ENCODE results near the gene MBD5.

DNA sequence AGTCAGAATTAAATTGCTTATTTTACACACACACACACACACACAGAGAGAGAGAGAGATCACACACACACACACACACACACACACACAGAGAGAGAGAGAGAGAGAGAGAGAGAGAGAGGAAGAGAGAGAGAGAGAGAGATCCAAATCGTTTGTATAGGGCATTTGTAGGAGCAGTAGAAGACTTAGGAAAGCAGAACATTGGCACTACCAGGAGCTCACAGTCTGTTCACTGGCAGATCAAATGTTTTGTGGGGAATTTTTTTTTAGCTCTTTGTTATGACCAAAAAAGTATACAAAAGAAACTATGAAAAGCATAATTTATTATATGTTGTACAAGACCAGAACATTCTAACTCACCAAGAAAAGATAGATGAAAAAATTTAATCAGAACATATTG is 81.8 kb downstream of the MBD5 start:
- TF ChIP-seq, protein P1, sequence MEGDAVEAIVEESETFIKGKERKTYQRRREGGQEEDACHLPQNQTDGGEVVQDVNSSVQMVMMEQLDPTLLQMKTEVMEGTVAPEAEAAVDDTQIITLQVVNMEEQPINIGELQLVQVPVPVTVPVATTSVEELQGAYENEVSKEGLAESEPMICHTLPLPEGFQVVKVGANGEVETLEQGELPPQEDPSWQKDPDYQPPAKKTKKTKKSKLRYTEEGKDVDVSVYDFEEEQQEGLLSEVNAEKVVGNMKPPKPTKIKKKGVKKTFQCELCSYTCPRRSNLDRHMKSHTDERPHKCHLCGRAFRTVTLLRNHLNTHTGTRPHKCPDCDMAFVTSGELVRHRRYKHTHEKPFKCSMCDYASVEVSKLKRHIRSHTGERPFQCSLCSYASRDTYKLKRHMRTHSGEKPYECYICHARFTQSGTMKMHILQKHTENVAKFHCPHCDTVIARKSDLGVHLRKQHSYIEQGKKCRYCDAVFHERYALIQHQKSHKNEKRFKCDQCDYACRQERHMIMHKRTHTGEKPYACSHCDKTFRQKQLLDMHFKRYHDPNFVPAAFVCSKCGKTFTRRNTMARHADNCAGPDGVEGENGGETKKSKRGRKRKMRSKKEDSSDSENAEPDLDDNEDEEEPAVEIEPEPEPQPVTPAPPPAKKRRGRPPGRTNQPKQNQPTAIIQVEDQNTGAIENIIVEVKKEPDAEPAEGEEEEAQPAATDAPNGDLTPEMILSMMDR (IDR thresholded peaks at IDR 0.05) = no peak
- TF ChIP-seq ZFX (IDR thresholded peaks at IDR 0.05; ENCODE audit: borderline replicate concordance) = no peak
